ENCODE data around the gene PACS2. TPM values are rescaled to one million over a fixed set of nuclear protein-coding genes. Genes with fewer than 3 reads are reported as not detected.

The PACS2 gene
- total RNA-seq, 1 experiment from 2014 or later: 62.0 TPM

DNA sequence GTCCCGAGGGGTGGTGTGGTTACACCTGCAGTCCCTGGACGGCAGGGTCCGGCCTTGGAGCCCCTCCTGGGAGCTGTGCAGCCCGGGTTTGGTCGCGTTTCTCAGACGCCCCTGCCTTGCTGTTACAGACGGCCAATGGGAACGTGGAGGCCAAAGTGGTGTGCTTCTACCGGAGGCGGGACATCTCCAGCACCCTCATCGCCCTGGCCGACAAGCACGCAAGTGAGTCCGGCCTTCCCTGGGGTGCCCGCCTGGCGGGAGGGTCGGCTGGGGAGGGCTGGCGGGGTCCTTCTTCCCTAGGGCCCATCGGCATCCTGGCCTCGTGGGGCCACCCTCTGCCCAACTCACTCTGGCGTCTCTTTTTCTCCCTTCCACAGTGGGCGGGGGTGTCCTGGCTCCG is 130.7 kb downstream of the PACS2 start:
- H3K36me3 ChIP-seq (ENCODE audit: low read depth, low read length): peaks cover 5% of the 10 kb centered on the region; the same call in 1 of the 2 replicates
- ChIA-PET CTCF (no interaction called here), POLR2A (ENCODE audit: unreplicated experiment) (no interaction called here)
- H3K9me3 ChIP-seq (ENCODE audit: low read length): no peaks in the 10 kb centered on the region
- intact Hi-C loops (cut with micrococcal nuclease): no loop called here
- H3K4me2 ChIP-seq (ENCODE audit: low read length): no peak overlapping the region
- ATAC-seq (no peak), DNase-seq (no peak)
- BruUV-seq (replicated peaks): no TSS peak
- H4K20me1 ChIP-seq (ENCODE audit: low read length): no peaks in the 10 kb centered on the region
- no peak overlapping the region for H3K9ac ChIP-seq (ENCODE audit: low read length)
- H3K9me2 ChIP-seq (replicated peaks; ENCODE audit: low read length): no peaks in the 10 kb centered on the region
- no peaks in the 10 kb centered on the region for H3K4me1 ChIP-seq (ENCODE audit: insufficient read depth, low read length)
- no peaks in the 10 kb centered on the region for H3F3A ChIP-seq (ENCODE audit: low read length, unreplicated experiment)
- TF ChIP-seq EZH2phosphoT487 (IDR thresholded peaks at IDR 0.05; ENCODE audit: borderline replicate concordance, low read length) (no peak), EZH2 (IDR thresholded peaks at IDR 0.05; ENCODE audit: low read length, unreplicated experiment) (no peak)
- TF ChIP-seq, protein P1, sequence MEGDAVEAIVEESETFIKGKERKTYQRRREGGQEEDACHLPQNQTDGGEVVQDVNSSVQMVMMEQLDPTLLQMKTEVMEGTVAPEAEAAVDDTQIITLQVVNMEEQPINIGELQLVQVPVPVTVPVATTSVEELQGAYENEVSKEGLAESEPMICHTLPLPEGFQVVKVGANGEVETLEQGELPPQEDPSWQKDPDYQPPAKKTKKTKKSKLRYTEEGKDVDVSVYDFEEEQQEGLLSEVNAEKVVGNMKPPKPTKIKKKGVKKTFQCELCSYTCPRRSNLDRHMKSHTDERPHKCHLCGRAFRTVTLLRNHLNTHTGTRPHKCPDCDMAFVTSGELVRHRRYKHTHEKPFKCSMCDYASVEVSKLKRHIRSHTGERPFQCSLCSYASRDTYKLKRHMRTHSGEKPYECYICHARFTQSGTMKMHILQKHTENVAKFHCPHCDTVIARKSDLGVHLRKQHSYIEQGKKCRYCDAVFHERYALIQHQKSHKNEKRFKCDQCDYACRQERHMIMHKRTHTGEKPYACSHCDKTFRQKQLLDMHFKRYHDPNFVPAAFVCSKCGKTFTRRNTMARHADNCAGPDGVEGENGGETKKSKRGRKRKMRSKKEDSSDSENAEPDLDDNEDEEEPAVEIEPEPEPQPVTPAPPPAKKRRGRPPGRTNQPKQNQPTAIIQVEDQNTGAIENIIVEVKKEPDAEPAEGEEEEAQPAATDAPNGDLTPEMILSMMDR (conservative IDR thresholded peaks at IDR 0.05; ENCODE audit: low read depth, low read length): no peak
- no peaks in the 10 kb centered on the region for H3K79me2 ChIP-seq (ENCODE audit: low read length)
- H3K27me3 ChIP-seq (ENCODE audit: low read length): no peaks in the 10 kb centered on the region
- no peak overlapping the region for H3K27ac ChIP-seq (ENCODE audit: low read length)
- H3K4me3 ChIP-seq (ENCODE audit: low read length): no peak overlapping the region
- H2AFZ ChIP-seq (ENCODE audit: low read length): no peak overlapping the region

DNA sequence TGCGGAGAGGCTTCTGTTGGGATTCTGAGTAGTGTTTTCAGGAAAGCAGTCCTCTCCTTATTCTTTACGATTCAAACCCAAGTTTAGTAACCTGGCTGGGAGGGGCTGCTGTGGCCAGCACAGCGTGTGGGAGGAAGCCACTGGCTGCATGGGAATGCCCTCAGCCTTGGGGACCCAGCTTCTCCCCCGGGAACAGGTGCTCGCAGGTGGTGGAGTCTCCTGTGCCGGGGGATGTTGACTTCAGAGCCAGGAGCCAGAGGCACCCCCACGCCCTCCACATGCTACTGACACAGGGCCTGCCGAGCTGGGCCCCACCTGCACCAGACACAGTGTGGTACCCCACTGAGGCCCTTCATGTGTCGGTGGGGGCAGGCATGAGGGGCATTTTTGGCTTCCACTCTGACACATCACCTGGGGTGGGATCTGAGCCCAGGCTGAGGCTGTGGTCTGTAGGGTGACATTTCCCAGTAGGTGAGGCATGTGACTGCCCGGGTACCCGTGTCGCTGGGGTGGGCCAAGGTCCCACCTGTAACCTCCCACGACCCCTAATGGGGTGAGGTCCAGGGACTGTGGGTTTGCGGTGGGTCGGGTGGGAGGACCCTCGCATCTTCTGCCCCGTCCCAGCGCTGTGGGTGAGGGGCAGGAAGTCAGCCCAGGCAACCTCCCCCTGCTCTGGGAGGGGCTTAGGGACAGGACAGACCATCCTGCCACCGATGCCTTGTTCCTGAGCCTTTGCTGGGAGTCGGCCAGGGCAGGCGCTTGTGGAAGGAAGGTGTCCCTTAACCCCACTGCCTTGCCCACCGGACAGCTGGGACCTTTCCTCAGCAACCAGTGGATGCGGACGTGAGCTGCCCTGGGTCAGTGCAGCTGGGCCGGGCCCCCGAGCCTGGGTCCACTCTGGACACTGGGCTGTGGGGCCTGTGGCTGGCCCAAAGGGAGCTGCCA is 131.6 kb downstream of the PACS2 start:
- H3F3A ChIP-seq (ENCODE audit: low read length, unreplicated experiment): no peaks in the 10 kb centered on the region
- ATAC-seq: no peak
- intact Hi-C loops (cut with micrococcal nuclease): no loop called here
- ChIA-PET CTCF (no interaction called here), POLR2A (ENCODE audit: unreplicated experiment) (no interaction called here)
- H3K27ac ChIP-seq (ENCODE audit: low read length): no peak overlapping the region
- H3K27me3 ChIP-seq (ENCODE audit: low read length): no peaks in the 10 kb centered on the region
- DNase-seq: no peak
- H2AFZ ChIP-seq (ENCODE audit: low read length): no peak overlapping the region
- H3K9ac ChIP-seq (ENCODE audit: low read length): no peak overlapping the region
- no peak overlapping the region for H3K4me3 ChIP-seq (ENCODE audit: low read length)
- H4K20me1 ChIP-seq (ENCODE audit: low read length): no peaks in the 10 kb centered on the region
- H3K9me3 ChIP-seq (ENCODE audit: low read length): no peaks in the 10 kb centered on the region
- no peaks in the 10 kb centered on the region for H3K79me2 ChIP-seq (ENCODE audit: low read length)
- H3K9me2 ChIP-seq (replicated peaks; ENCODE audit: low read length): no peaks in the 10 kb centered on the region
- no TSS peak for BruUV-seq (replicated peaks)
- no peaks in the 10 kb centered on the region for H3K4me1 ChIP-seq (ENCODE audit: insufficient read depth, low read length)
- no peak for TF ChIP-seq EZH2 (IDR thresholded peaks at IDR 0.05; ENCODE audit: low read length, unreplicated experiment)
- TF ChIP-seq, protein P1 (conservative IDR thresholded peaks at IDR 0.05; ENCODE audit: low read depth, low read length): no peak
- H3K4me2 ChIP-seq (ENCODE audit: low read length): no peak overlapping the region
- H3K36me3 ChIP-seq (ENCODE audit: low read depth, low read length): peaks cover 5% of the 10 kb centered on the region; the same call in 1 of the 2 replicates

DNA sequence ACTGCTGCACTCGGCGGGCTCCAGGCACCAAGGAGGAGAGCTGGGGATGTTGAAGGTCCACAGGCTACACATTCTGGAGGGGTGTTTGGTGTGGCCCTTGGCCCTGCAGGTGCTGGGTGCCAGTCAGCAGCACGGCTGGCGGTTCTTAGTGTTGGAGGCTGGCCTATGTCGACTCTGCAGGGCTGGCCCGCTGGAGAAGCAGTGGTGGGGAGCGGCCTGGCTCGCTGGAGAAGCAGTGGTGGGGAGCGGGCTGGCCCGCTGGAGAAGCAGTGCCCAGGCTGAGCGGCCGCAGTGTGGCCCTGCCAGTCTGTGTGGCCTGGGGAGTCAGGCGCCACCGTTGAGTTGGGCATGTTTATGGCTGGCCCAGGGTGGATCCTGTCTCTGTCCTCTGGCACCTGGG is 132.4 kb downstream of the PACS2 start:
- Histone ChIP-seq H2AFZ (ENCODE audit: low read length) (no peak overlapping the region), H3K27ac (ENCODE audit: low read length) (no peak overlapping the region), H3F3A (ENCODE audit: low read length, unreplicated experiment) (no peaks in the 10 kb centered on the region), H4K20me1 (ENCODE audit: low read length) (no peaks in the 10 kb centered on the region), H3K4me3 (ENCODE audit: low read length) (no peak overlapping the region), H3K4me1 (ENCODE audit: insufficient read depth, low read length) (no peaks in the 10 kb centered on the region), H3K9ac (ENCODE audit: low read length) (no peak overlapping the region), H3K36me3 (ENCODE audit: low read depth, low read length) (peaks cover 5% of the 10 kb centered on the region; the same call in 1 of the 2 replicates), H3K4me2 (ENCODE audit: low read length) (no peak overlapping the region), H3K9me2 (replicated peaks; ENCODE audit: low read length) (no peaks in the 10 kb centered on the region), H3K27me3 (ENCODE audit: low read length) (no peaks in the 10 kb centered on the region), H3K79me2 (ENCODE audit: low read length) (no peaks in the 10 kb centered on the region), H3K9me3 (ENCODE audit: low read length) (no peaks in the 10 kb centered on the region)
- TF ChIP-seq, protein P1 (conservative IDR thresholded peaks at IDR 0.05; ENCODE audit: low read depth, low read length): no peak
- TF ChIP-seq EZH2 (IDR thresholded peaks at IDR 0.05; ENCODE audit: low read length, unreplicated experiment) (no peak), EZH2phosphoT487 (IDR thresholded peaks at IDR 0.05; ENCODE audit: borderline replicate concordance, low read length) (no peak)
- POLR2A ChIA-PET (ENCODE audit: unreplicated experiment): no interaction called here
- intact Hi-C loops (cut with micrococcal nuclease): no loop called here
- DNase-seq (no peak), ATAC-seq (no peak)
- CTCF ChIA-PET: no interaction called here
- no TSS peak for BruUV-seq (replicated peaks)
